ENCODE data around the gene TNFSF18. TPM values are rescaled to one million over a fixed set of nuclear protein-coding genes. Genes with fewer than 3 reads are reported as not detected.

Gene TNFSF18
- total RNA-seq, 1 experiment from 2014 or later, result not detected

DNA sequence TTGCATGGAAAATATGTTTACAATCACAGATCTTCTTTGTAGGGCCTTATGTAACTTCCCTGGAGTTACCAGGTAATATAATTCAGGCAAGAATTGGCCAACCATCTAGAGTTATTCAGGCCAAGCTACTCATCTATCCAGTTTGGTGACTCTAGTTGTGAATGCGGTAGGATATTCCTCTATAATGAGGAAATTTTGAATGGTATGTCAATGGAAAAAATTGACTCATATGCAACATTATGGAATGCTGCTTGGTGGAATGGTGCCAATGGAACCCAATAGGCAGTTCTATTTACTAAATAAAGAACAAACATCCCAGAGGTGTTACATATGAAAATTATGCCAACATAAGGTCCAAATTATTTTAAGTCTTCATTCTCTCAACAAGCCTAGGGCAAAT lies 5.6 kb upstream of the TNFSF18 start:
- TF ChIP-seq SIN3A (IDR thresholded peaks at IDR 0.05; ENCODE audit: borderline replicate concordance, insufficient read depth, low read depth, low read length) (no peak), TCF7L2 (IDR thresholded peaks at IDR 0.05; ENCODE audit: low read depth, low read length) (no peak), POLR2AphosphoS5 (IDR thresholded peaks at IDR 0.05; ENCODE audit: low read depth, low read length) (no peak)
- TF ChIP-seq, protein P1, sequence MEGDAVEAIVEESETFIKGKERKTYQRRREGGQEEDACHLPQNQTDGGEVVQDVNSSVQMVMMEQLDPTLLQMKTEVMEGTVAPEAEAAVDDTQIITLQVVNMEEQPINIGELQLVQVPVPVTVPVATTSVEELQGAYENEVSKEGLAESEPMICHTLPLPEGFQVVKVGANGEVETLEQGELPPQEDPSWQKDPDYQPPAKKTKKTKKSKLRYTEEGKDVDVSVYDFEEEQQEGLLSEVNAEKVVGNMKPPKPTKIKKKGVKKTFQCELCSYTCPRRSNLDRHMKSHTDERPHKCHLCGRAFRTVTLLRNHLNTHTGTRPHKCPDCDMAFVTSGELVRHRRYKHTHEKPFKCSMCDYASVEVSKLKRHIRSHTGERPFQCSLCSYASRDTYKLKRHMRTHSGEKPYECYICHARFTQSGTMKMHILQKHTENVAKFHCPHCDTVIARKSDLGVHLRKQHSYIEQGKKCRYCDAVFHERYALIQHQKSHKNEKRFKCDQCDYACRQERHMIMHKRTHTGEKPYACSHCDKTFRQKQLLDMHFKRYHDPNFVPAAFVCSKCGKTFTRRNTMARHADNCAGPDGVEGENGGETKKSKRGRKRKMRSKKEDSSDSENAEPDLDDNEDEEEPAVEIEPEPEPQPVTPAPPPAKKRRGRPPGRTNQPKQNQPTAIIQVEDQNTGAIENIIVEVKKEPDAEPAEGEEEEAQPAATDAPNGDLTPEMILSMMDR (IDR thresholded peaks at IDR 0.05), result no peak
- TF ChIP-seq, protein P2, sequence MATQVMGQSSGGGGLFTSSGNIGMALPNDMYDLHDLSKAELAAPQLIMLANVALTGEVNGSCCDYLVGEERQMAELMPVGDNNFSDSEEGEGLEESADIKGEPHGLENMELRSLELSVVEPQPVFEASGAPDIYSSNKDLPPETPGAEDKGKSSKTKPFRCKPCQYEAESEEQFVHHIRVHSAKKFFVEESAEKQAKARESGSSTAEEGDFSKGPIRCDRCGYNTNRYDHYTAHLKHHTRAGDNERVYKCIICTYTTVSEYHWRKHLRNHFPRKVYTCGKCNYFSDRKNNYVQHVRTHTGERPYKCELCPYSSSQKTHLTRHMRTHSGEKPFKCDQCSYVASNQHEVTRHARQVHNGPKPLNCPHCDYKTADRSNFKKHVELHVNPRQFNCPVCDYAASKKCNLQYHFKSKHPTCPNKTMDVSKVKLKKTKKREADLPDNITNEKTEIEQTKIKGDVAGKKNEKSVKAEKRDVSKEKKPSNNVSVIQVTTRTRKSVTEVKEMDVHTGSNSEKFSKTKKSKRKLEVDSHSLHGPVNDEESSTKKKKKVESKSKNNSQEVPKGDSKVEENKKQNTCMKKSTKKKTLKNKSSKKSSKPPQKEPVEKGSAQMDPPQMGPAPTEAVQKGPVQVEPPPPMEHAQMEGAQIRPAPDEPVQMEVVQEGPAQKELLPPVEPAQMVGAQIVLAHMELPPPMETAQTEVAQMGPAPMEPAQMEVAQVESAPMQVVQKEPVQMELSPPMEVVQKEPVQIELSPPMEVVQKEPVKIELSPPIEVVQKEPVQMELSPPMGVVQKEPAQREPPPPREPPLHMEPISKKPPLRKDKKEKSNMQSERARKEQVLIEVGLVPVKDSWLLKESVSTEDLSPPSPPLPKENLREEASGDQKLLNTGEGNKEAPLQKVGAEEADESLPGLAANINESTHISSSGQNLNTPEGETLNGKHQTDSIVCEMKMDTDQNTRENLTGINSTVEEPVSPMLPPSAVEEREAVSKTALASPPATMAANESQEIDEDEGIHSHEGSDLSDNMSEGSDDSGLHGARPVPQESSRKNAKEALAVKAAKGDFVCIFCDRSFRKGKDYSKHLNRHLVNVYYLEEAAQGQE (IDR thresholded peaks at IDR 0.05; ENCODE audit: insufficient read depth in 1 of 2, low read depth in 2 of 2, low read length in 1 of 2), result no peak
- Histone ChIP-seq H3K27me3 (ENCODE audit: control insufficient read depth, insufficient read depth, low read length) (no peaks in the 10 kb centered on the region), H3K9me3 (ENCODE audit: control insufficient read depth, insufficient read depth, low read depth, low read length) (no peaks in the 10 kb centered on the region), H3K27ac (ENCODE audit: low read length) (no peak overlapping the region), H3K36me3 (ENCODE audit: control insufficient read depth, insufficient read depth, low read length) (no peaks in the 10 kb centered on the region), H3K4me3 (ENCODE audit: low read depth in 2 of 2, low read length in 2 of 2) (no peak overlapping the region), H3K4me1 (ENCODE audit: control insufficient read depth, insufficient read depth, low read length) (no peaks in the 10 kb centered on the region)
- ATAC-seq, result no peak
- intact Hi-C loops (cut with micrococcal nuclease; ENCODE audit: unreplicated experiment) (no loop called here), in situ Hi-C loops (cut with HindIII; ENCODE audit: low pct_unique_long_range_greater_than_20kb, low sequenced_read_pairs) (no loop called here)
- CTCF ChIA-PET, result no interaction called here
- no peak for DNase-seq (ENCODE audit: low read depth, low spot score)
- BruUV-seq (replicated peaks), result no TSS peak
- POLR2A ChIA-PET, result no interaction called here

DNA sequence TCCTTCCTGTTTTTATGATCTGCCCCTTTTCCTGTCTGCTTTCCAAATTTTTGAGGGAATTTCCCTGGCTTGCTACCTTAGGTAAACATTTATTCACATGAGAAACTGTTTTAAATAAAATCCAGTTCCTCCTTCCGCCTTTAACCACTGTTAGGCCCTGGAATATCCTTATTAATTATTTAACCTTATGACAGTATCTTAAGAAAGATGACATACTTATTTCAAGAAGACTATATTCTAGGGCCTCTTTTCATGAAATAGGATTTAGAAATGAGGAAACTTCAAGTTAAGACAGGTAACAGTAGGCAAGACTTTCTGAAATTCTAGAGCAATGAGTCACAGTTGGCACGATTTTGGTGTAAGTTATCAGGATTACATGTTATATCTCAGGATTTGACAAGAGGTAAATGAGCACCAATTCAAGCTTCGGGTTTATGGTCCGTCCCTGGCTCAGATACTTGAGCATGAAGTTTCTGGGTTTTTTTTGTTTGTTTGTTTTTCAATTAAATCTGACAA lies 2.0 kb upstream of the TNFSF18 start:
- intact Hi-C loops (cut with micrococcal nuclease; ENCODE audit: unreplicated experiment), result no loop called here
- DNase-seq (ENCODE audit: low read depth, low spot score), result no peak
- H3K27ac ChIP-seq (ENCODE audit: low read length), result no peak overlapping the region
- H3K4me1 ChIP-seq (ENCODE audit: control insufficient read depth, insufficient read depth, low read length), result no peaks in the 10 kb centered on the region
- POLR2A ChIA-PET, result no interaction called here
- CTCF ChIA-PET, result no interaction called here
- H3K36me3 ChIP-seq (ENCODE audit: control insufficient read depth, insufficient read depth, low read length), result no peaks in the 10 kb centered on the region
- BruUV-seq (replicated peaks), result no TSS peak
- no peaks in the 10 kb centered on the region for H3K9me3 ChIP-seq (ENCODE audit: control insufficient read depth, insufficient read depth, low read depth, low read length)
- TF ChIP-seq TCF7L2 (IDR thresholded peaks at IDR 0.05; ENCODE audit: low read depth, low read length) (no peak), POLR2AphosphoS5 (IDR thresholded peaks at IDR 0.05; ENCODE audit: low read depth, low read length) (no peak), SIN3A (IDR thresholded peaks at IDR 0.05; ENCODE audit: borderline replicate concordance, insufficient read depth, low read depth, low read length) (no peak)
- TF ChIP-seq, protein P2 (IDR thresholded peaks at IDR 0.05; ENCODE audit: insufficient read depth in 1 of 2, low read depth in 2 of 2, low read length in 1 of 2), result no peak
- H3K27me3 ChIP-seq (ENCODE audit: control insufficient read depth, insufficient read depth, low read length), result no peaks in the 10 kb centered on the region
- ATAC-seq, result no peak
- in situ Hi-C loops (cut with HindIII; ENCODE audit: low pct_unique_long_range_greater_than_20kb, low sequenced_read_pairs), result no loop called here
- no peak overlapping the region for H3K4me3 ChIP-seq (ENCODE audit: low read depth in 2 of 2, low read length in 2 of 2)

Measured in Panc1 (cell line).